Measurements from ENCODE around the gene CA11.
"Not testable (repeated sequence)": the region's sequence is repeated elsewhere in the genome, so short reads cannot be mapped to it uniquely, and the experiment has no call there.

The CA11 gene

GRCh38 chr19:48669903-48670668 lies 24.1 kb upstream of the CA11 start:
- no peak for DNase-seq (ENCODE audit: low read depth in 3 of 3)

GRCh38 chr19:48668761-48669160 lies 22.8 kb upstream of the CA11 start:
- DNase-seq (ENCODE audit: low read depth in 3 of 3), result no peak

GRCh38 chr19:48668332-48668731 lies 22.3 kb upstream of the CA11 start:
- no peak for DNase-seq (ENCODE audit: low read depth in 3 of 3)

GRCh38 chr19:48665786-48666185 lies 19.8 kb upstream of the CA11 start:
- no peak for DNase-seq (ENCODE audit: low read depth in 3 of 3)

- no peak for DNase-seq (ENCODE audit: low read depth in 3 of 3)
Observed at GRCh38 chr19:48664476-48664875, 18.5 kb upstream of the CA11 start.

- no peak for DNase-seq (ENCODE audit: low read depth in 3 of 3)
Observed at GRCh38 chr19:48663667-48664066, 17.7 kb upstream of the CA11 start.

GRCh38 chr19:48661711-48662090 lies 15.7 kb upstream of the CA11 start:
- no peak for DNase-seq (ENCODE audit: low read depth in 3 of 3)

GRCh38 chr19:48660852-48661710 lies 15.1 kb upstream of the CA11 start:
- peak; percentile 54 to 58 (median 55) for DNase-seq (ENCODE audit: low read depth in 3 of 3)

GRCh38 chr19:48659768-48660167 lies 13.8 kb upstream of the CA11 start:
- DNase-seq (ENCODE audit: low read depth in 3 of 3), result no peak

GRCh38 chr19:48658483-48658882 lies 12.5 kb upstream of the CA11 start:
- DNase-seq (ENCODE audit: low read depth in 3 of 3), result no peak

GRCh38 chr19:48657828-48658227 lies 11.8 kb upstream of the CA11 start:
- DNase-seq (ENCODE audit: low read depth in 3 of 3), result not testable (repeated sequence)

- DNase-seq (ENCODE audit: low read depth in 3 of 3), result no peak
Observed at GRCh38 chr19:48656840-48657474, 11.0 kb upstream of the CA11 start.

GRCh38 chr19:48654299-48655059 lies 8.5 kb upstream of the CA11 start:
- no peak for DNase-seq (ENCODE audit: low read depth in 3 of 3)

- no peak for DNase-seq (ENCODE audit: low read depth in 3 of 3)
Observed at GRCh38 chr19:48651683-48652048, 5.7 kb upstream of the CA11 start.

- DNase-seq (ENCODE audit: low read depth in 3 of 3), result no peak
Observed at GRCh38 chr19:48650974-48651682, 5.1 kb upstream of the CA11 start.

GRCh38 chr19:48648134-48648533 lies 2.1 kb upstream of the CA11 start:
- no peak for DNase-seq (ENCODE audit: low read depth in 3 of 3)

- no peak for DNase-seq (ENCODE audit: low read depth in 3 of 3)
Observed at GRCh38 chr19:48646722-48647216, 782 bp upstream of the CA11 start.

- DNase-seq (ENCODE audit: low read depth in 3 of 3), result no peak
Observed at GRCh38 chr19:48645620-48646000, 377 bp downstream of the CA11 start.

- DNase-seq (ENCODE audit: low read depth in 3 of 3), result peak in 2 of 3 experiments; percentile 39 to 57
Observed at GRCh38 chr19:48644839-48645619, 958 bp downstream of the CA11 start.

GRCh38 chr19:48644355-48644754 lies 1.6 kb downstream of the CA11 start:
- no peak for DNase-seq (ENCODE audit: low read depth in 3 of 3)

Data from stimulated activated CD4-positive, alpha-beta T cell treated with anti-CD3 and anti-CD28 coated beads, TNF-alpha, amount 100 ng/mL, for 4 hours (primary cell).